COR-L47 (cell line): Measurements from ENCODE around the gene CD109.
"Not testable (repeated sequence)": the region's sequence is repeated elsewhere in the genome, so short reads cannot be mapped to it uniquely, and the experiment has no call there.

Source experiments
- DNase-seq: peaks from one replicate; lab custom pipeline; 2025; lab: John Stamatoyannopoulos, UW

CD109 gene

DNA sequence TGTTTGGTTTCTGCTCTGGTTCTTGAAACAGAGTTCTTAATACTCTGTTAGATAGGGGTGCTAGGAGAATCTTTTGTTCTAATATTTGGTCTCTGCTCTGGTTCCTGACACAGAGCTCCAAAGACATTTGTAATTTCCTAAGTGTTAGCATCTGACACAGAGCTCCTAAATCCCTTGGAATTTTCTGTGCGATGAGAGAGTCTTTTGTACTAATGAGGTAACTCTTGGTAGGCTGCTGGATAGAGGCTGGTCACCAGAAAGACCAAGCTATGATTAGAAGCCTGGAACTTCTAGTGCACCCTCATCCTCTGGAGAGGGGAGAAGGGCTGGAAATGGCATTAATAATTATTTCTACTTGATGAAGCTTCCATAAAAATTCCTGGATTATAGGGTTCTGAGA lies 7.7 kb upstream of the CD109 start:
- DNase-seq, result no peak

- no peak for DNase-seq
Observed at GRCh38 chr6:73690056-73690455, 5.9 kb upstream of the CD109 start.

DNA sequence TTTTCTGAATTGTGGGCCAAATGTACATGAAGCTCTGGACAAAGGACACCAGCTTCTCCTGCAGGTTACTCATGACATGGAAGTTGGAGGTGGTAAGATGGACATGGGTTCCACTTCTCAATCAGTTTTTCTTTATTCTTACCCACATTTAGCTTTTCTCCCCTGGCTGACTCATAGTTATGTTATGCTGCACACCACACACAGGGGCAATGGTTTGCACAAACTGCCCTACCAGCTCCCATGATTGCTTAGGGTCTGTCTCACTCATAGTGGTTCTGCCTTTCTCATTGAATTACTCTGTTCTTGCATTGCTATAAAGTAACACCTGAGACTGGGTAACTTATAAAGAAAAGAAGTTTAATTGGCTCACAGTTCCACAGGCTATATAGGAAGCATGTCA lies 4.5 kb upstream of the CD109 start:
- DNase-seq, result no peak

GRCh38 chr6:73694711-73695411 lies 1.1 kb upstream of the CD109 start:
- DNase-seq, result no peak

DNA sequence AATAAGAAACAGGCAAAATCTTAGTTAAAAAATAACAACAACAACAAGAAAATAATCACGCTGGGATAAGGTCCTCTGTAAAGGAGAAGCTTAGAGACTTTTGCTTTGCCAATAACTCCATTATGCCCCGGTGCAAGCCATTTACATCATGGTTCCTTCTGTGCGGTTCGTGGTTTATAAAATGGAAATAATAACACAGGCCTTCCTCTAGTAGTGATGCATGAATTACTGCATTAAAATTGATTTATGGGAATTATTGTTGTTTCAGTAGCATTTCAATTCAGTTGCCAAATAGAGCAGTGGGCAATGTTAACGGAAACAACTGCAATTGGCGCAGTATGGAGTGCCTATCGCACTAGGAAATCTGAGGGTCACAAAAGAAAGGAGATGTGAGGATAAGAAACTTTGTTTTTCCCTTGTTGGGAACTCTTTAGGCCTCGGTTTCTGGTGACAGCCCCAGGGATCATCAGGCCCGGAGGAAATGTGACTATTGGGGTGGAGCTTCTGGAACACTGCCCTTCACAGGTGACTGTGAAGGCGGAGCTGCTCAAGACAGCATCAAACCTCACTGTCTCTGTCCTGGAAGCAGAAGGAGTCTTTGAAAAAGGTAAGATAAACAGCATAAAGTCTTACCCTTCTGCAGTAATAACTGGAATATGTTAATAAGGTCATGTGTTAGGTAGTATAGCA lies 1.1 kb downstream of the CD109 start:
- DNase-seq, result no peak

DNA sequence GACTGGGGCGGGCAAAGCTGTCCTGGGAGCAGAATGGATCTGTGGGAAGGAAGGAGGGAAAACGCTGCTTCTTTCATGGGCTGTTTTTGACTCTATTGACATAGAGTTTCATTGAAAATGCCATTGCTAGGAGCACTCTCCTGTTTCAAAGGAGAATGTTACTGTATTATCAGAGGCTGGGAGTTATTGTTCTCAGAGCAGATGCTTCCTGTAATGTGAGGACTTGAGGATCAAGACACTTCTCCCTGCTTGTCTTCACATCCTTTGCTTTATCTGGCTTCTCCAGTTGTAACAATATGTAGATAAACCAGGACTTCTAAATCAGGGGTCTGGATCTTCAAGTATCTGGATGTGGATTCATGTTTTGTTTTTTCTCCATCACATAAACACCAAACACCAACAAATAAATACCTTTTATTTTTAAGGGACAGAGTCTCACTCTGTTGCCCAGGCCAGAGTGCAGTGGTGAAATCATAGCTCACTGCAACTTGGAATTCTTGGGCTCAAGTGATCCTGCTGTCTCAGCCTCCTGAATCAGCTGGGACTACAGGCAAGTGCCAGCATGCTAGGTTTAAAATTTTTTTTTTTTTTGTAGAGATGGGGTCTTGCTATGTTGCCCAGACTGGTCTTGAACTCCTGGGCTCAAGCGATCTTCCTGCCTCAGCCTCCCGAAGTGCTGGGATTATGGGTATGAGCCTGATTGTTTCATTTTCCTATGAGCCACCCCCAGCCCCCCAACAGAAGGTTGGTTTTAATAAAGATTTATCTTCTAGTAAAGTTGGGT lies 3.9 kb downstream of the CD109 start:
- DNase-seq, result no peak

DNA sequence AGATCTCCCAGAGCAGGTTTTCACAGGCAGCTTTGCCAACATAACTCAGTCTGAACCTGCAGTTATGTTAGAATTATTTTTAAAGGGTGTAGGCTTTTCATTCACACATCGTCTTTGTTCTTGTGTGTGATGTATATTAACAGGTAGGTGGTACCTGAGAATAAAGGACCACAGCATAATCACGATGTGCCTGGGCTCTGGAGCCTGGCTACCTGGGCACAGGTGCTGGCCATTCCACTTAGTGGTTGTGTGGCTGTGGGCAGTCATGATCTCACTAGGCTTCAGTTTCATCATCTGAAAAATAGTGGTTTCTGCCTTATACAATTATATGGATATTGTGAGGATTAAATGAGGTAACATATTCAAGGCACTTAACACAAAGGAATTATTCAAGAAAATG lies 6.4 kb downstream of the CD109 start:
- DNase-seq, result no peak

- DNase-seq, result no peak
Observed at GRCh38 chr6:73703466-73703865, 7.5 kb downstream of the CD109 start.

- no peak for DNase-seq
Observed at GRCh38 chr6:73704260-73704659, 8.3 kb downstream of the CD109 start.

DNA sequence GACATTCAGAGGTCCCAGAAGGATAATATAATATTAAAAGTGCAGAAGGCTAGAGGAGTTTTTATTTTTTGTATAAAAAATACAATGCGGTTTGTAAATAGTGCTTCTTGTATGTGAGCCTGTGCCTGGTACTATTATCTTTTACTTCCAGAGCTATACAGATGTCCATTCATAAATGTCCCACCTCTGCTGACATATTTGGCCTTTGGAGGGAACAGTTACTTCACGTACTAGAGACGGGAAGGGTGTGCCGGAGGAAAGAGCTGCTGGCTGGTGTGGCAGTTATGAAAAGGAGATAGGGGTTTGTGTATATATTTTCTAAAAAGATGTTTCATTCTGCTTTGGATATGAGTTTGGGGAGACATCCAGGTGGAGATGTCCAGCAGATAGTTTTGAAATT lies 8.8 kb downstream of the CD109 start:
- no peak for DNase-seq

DNA sequence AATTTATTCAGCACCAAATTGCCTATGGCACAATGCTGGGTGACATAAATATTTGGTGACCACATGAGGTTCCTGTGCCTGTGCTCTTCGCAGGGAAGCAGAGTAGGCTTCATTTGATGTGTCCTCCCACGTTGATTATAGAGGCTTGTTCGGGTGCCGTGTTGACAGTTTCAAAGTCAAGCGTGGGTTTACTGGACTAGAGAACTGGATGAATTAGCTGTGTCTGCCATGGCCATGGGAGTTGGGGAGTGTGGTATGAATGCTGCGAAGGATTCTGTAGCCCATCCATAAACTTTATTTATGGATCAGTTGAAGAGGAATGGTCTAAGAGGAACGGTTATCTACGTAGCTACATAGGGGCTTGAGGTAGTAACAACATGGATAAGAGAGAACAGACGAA lies 11.0 kb downstream of the CD109 start:
- DNase-seq, result no peak

- no peak for DNase-seq
Observed at GRCh38 chr6:73710470-73710869, 14.5 kb downstream of the CD109 start.

DNA sequence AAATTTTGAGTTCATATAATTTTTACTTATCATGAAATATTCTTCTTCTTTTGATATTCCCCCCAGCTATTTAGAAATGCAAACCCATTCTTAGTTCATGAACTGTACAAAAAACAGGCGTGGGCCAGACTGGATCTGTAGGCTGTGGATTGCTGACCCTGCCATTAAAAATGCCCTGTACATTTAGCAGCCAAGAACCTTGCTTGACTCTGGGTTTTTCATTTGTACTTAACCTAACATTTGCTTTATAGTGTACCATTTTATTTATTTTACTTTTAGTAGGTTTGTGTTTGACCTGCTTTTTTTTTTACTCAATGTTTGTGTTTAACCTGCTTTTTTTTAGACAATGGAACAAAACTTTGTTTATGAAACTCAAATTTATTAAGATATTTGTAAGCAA lies 14.9 kb downstream of the CD109 start:
- no peak for DNase-seq

DNA sequence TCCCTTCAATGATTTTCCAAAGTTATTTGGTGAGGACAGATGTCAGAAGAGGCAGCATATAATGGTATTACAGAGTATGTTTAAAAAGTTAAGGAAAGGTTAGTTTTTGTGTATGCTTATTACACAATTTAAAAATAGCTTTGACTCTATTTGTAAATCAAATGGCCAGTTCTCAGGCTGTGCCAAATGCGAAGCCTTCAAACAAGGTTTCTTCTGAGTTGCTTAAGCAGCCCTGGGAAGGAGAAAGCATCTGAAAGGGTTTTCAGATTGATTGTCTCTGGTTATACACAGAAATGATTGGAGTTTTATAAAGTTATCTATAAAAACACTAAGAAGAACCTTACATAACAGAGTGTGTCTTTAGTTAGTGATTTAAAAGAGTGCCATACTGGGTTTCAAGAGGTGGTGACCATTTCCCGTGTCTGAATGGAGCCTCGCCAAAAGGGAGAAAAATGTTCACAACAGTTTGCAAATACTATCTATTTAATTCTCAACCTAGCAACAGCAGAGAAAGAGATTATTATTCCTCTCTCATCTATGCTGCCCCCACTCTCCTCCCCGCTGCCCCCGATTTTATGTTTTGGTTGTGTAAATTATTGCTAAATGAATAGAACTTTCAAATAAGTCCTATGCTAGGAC lies 16.7 kb downstream of the CD109 start:
- no peak for DNase-seq

DNA sequence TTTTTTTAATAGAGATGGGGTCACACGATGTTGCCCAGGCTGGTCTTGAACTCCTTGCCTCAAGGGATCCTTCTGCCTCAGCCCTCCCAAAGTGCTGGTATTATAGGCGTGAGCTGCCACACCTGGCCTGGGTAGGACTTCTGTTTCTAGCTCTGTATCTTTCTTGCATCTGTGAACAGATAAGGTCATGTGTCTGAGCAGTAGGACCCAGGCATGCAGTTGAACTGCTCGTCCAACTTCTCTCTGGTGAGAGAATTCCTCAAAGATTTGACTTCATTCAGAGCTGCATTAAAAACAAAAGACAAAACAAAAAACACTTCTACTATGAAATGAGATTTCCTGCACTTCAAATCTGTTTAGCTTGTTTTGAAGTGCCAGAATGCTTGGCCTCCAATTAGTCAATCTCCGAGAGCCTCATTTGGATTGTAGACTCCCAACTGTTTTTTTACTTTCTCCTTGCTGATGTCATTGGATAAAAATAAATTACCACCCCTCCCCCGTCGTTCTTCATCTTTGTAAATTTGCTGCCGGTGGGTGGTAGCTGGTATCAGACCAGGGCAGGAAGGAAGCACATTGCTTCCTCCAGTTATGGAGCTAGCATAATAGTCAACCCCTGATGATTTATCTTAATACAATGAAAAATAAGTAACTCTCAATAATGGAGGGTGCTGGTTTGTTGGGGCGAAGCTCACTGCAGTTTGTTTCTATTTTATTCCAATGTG lies 17.6 kb downstream of the CD109 start:
- no peak for DNase-seq

GRCh38 chr6:73715111-73715508 lies 19.1 kb downstream of the CD109 start:
- not testable (repeated sequence) for DNase-seq

DNA sequence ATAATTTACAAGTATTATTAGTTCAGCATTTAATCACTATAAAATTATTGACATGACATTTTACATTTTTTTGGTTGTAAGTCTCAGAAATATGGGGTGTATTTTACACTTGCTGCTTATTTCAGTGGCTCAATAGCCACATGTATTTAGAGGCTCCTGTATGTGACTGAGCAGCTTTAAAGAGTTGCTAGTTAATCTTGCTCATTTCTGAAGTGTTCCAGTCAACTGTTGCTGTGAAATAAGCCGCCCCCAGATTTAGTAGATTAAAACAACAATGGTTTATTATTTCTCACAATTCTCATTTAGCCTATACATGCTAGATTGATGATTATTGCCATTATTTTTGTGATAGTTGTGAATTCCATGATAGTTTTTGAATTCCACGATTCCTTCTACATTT lies 23.0 kb downstream of the CD109 start:
- DNase-seq, result no peak

GRCh38 chr6:73722318-73723060 lies 26.5 kb downstream of the CD109 start:
- no peak for DNase-seq

DNA sequence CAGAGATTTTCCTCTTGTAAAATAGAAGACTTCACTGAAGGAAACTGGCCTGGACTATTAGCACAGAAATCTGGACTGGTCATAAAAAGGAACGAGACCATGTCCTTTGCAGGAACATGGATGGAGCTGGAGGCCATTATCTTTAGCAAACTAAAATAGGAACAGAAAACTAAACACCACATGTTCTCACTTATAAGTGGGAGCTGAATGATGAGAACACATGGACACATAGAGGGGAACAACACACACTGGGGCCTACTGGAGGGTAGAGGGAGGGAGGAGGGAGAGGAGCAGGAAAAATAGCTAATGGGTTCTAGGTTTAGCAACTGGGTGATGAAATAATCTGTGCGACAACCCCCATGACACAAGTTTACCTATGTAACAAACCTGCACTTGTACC lies 27.5 kb downstream of the CD109 start:
- DNase-seq, result not testable (repeated sequence)

DNA sequence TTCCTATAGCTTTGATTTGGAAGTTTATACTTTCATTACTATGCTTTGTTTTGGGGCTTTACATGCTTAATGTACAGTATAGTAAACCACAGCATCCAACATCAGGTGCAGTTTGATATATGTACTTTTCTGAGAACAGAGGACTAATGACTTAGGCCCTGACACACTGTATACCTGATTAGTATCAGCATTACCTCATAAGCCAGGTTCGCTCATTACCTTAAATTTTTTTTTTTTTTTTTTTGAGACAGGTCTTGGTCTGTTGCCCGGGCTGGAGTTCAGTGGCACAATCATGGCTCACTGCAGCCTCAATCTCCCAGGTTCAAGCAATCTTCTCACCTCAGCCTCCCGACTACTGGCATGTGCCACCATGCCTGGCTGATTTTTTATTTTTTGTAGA lies 28.4 kb downstream of the CD109 start:
- no peak for DNase-seq

- DNase-seq, result not testable (repeated sequence)
Observed at GRCh38 chr6:73725192-73725591, 29.2 kb downstream of the CD109 start.
